ENCODE measurements around the gene LRRC2.
"Not testable (repeated sequence)": the region's sequence is repeated elsewhere in the genome, so short reads cannot be mapped to it uniquely, and the experiment has no call there.

LRRC2 gene

DNA sequence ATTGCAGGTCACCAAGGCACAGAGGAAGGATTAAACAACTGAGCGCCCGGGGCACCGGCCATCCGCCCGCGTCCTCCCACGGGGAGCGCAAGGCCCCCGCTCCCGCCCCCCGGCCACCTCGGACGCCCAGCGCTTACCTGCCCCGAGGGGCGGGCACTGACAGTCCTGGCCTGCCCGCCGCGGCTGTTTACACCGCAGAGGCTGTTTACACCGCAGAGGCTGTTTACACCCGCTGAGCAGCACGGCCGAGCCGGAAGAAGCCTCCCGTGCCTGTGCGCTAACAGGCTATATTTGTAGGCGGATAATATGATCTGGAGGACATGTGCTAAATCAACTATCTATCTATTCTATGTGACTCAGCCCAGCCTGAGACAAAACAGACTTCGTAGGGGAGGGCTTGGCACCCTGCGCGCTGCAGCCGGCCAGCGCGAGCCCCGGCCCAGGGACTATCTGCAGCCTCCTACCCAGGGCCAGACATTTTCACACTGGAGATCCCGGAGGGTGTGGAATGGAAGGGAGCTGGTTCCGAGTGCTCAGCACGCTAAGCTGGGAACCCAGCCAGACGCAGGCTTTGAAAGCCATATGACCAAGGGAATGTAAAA lies at the start of gene LRRC2:
TSS of gene LRRC2 (minus strand) at position 263 of the 602 bp plus-strand sequence. CDS start 14,711 bp downstream, outside the sequence.
- peak; percentile 25 for DNase-seq

DNA sequence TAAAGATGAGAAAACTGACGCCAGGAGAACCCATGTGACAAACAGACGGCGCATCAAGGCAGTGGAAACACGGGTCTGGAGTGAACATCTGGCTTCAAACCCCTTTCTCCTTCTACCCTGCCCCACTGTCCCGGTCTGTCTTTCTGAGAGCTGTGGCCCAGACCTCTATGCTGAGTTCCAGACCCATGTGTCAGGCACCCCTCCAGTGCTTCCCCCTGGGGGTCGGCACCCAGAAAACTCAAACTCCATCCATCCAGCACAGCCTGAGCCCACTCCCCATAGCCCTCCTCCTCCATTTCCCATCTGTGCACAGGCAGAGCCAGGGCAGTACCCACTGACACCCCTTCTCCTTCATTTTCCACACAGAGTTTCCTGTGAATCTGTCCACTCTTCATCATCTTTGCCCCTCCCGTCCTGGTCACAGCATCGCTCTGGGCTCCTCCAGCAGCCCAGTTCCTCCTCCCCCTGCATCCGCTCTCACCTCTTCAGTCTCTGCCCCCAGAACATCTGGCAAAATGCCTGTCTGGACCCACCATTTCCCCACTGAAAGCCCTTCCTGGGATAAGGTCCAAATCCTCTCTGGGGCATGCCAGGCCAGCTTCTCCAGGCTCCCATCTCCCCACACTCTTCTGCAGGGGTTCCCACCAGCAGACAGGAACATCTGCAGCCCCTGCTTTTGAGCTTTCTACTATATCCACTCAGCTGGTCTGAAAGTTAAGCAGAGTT lies 49.1 kb upstream of the LRRC2 start:
- DNase-seq, result no peak

DNA sequence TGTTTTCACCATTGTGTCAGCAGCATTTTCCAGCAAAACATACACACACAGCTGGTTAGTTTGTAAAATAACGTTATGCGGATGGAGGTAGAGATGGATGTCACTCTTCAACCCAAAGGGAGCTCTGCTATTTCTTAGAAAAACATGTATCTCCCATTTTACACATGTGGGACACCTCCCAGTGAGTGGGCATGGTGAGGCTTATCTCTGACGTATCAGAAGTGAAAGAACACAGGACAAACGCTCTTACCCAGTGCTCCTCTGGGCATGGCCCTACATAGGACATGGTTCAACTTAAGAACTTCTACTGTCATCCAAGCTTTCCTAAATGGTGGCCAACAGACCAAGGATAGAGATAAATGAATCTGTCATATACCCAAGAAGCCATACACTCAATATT lies 48.3 kb upstream of the LRRC2 start:
- no peak for DNase-seq

GRCh38 chr3:46613313-46614005 lies 47.4 kb upstream of the LRRC2 start:
- no peak for DNase-seq

- DNase-seq, result no peak
Observed at GRCh38 chr3:46612324-46612723, 46.2 kb upstream of the LRRC2 start, which contains the start of gene FAM240A. Gene FAM240A, plus strand, starts transcription at chr3:46612525. Its CDS starts 159 bp downstream, at chr3:46612684.

DNA sequence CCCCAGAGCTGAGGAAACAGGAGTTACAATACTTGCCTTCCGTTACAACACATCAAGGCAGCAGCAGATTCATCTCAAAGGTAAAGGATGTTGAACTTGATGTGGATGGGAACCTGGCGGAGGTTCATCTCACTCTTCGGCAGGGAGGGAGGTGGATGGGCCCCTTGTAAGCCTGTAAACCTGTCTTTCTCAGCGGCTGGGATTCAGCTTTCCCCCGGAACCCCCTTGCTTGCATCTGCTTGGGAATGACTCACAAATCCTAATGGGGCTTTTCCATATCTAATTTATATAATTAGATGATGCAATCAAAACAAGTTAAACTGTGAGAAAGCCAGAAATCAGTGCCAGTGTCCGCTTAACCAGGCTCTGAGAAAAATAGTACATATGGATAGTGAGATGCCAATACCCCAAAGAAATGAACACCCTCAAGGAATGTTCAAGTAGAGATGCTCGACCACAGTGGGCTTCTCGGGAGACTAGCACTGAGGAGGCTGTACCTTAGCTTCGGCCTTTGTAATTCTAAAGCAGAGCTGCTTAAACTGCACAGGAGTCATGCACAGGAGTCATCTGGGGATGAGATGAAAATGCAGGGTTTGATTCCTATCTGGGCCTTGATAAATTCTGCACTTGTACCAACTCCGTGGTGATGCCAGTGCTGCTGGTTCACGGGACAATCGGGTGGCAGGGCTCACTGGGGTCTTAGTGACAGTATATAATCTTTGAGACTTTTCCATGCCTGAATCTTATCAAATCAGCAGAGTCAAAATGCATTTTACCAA lies 44.0 kb upstream of the LRRC2 start:
- no peak for DNase-seq

- no peak for DNase-seq
Observed at GRCh38 chr3:46609212-46609721, 43.2 kb upstream of the LRRC2 start.

GRCh38 chr3:46607603-46608028 lies 41.5 kb upstream of the LRRC2 start:
- no peak for DNase-seq

- DNase-seq, result no peak
Observed at GRCh38 chr3:46604127-46604526, 38.0 kb upstream of the LRRC2 start.

DNA sequence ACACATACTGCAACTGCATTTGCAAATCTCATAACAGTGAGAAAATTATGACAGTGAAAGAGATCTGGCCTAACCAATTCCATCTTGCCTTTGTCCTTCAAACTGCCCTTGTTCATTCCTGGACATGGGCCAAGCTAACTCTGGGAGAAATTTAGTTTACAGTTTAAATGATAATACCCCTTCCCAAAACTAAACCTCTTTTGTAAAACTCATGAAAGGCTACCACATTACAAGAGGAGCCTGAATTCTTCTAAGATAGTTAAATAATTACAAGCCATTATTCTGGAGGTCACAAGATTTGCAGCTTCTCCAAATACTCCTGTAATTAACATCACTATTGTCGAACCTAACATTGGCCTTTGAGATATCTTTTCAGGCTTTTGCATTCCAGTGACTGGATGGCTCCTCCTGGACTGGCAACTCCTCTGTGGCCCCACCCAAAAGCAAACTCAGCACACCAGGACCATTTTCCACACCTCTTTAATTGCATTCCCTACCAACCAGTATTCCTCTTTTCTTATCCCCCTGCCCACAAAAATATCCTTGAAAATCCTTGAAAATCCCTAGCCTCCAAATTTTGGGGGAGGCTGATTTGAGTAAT lies 37.4 kb upstream of the LRRC2 start:
- no peak for DNase-seq

DNA sequence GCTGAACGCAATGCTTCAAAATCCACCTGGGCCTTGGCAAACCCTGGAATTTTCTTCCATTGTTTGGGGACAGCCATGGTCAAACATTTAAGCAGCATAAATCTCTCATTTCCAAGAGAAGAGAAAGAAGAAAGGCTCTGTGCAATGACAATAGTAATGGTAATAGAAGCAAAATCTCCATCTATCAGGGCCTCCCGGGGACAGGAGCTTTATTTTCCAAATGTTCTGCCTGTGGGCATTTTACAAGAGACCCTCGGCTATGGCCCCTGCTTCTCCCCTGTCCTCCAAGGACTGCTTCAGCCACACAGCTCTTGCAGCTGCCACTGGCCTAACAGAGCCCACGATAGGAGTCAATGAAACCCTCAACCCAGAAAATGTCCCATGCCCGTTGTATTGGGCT lies 33.5 kb upstream of the LRRC2 start:
- DNase-seq, result no peak

DNA sequence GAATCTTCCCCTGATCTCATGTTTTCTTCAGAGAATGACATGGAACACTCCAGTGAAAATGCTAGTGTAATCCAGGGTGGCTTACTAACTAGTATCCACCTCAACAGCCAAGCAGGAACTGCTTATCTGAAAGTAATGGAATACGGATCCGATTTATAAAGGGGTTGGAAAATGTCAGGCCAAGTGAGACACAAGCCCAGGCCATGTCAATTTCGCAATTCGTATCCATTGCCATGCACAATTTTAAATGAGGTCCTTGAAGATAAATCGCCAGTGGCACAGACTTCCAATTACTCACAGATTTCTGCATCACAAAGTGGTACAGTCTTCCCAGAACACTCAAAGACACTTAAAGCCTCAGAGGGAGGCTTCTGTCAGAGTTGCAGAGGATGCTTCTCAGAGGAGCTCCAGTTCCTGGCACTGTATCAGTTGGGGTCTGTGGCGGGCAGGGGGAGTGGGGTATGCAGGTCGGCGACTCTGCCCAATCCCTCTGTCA lies 29.8 kb upstream of the LRRC2 start:
- DNase-seq, result no peak

DNA sequence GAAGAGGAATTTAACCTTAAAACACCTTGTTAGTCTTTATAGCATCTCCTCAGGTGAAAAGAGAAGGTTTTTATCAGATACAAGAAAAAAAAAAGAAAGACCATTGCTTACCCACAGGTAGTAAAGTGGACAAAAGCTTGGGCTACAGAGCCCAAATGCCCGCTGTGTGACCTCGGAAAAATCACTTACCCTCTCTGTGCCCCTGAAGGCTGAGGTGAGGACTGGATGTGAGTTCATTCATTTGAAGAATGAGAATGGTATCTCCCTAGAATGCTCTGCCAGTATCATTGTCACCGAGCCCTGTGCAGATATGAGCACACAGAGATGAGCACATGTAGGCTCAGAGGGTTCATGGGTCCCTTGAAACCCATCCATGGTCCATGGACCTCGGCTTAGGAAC lies 28.6 kb upstream of the LRRC2 start:
- no peak for DNase-seq

DNA sequence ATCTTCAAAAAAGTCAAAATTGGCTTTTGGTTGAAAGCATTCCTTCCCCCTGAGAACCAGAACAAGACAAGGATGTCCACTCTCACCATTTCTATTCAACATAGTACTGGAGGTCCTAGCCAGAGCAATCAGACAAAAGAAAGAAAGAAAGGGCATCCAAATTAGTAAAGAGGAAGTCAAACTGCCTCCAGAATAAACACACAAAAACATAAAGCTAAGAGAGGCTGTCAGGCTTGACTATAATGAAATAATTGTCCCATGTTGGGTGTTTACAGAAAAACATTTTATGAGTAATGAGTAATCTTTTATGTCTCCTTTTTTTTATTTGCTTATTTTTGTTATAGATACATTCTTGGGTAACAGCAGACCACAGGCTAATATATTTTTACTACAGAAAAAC lies 27.9 kb upstream of the LRRC2 start:
- DNase-seq, result no peak

GRCh38 chr3:46593274-46593862 lies 27.3 kb upstream of the LRRC2 start:
- DNase-seq, result no peak

- DNase-seq, result not testable (repeated sequence)
Observed at GRCh38 chr3:46587268-46587667, 21.2 kb upstream of the LRRC2 start.

- DNase-seq, result no peak
Observed at GRCh38 chr3:46586738-46587246, 20.7 kb upstream of the LRRC2 start.

GRCh38 chr3:46585799-46586693 lies 19.9 kb upstream of the LRRC2 start:
- DNase-seq, result no peak

DNA sequence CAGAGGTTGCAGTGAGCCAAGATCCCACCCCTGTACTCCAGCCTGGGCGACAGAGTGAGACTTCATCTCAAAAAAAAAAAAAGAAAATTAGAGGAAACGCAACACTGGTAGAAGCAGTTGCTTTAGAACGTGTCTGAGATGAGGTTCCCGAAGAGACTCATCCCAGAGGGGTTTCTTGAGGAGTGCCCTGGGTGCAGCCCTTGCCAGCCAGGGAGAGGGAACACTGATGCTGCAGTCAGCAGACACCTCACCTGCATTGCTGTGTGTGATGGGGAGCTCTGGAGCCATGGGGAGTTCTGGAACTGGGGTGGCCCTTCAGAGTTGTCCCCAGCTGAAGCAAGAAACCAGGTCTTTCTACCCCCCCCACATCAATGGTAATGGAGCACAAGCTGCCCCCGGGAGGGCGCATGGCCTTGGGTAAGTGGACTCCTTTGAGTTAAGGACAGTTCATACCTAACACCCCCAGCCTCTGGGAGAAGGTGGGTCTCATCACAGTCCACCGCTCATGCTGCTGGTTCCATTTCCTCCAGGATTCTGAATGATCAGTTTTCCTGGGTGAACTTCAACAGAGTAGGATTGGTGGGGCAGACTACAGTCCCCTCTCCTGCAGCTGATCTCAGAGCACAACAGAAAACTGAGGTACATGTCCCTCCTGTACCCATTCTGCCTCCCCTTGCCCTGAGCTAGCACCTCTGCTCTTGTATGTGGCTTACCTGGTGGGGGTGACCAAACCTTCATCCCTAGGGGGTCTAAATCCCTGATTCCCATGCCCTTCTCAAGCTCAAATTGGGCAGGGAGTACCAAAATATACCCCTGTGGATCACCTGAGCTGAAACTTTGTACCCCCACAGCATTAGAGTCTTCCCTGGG lies 18.7 kb upstream of the LRRC2 start:
- DNase-seq, result no peak

DNA sequence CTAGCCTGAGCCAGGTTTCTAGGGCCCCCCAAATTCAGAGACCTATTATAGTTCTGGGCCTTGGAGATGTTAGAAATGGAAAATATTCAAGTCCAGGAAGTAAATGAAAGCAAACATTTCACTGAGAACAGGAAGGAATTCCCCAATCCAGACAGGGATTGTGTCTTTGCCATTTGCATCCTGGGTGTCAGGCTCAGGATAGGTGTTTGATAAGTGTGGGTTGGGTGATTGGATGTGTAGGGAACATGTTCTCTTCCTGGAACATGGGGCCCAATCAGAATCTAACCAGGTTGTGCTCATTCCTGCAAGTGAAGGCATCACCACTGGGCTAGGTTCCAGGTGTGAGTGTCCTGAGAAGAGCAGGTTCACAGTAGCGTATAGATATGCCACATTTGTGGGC lies 14.6 kb upstream of the LRRC2 start:
- DNase-seq, result no peak
